SK-N-SH (cell line): ENCODE data around the gene POLQ. TPM values are rescaled to one million over a fixed set of nuclear protein-coding genes. Genes with fewer than 3 reads are reported as not detected.
"Not testable (repeated sequence)": the region's sequence is repeated elsewhere in the genome, so short reads cannot be mapped to it uniquely, and the experiment has no call there.

Experiments used
- CTCF ChIA-PET: fragments of 300-600, 350-600 bp; formaldehyde crosslinking; extraction: SDS; loops from one replicate; lab custom pipeline; 2021; lab: Yijun Ruan, JAX
- POLR2A ChIA-PET: fragments of 350-600 bp; sonication (Branson Sonifier 250); formaldehyde crosslinking; extraction: SDS; loops from one replicate; lab custom pipeline; 2020; ENCODE audit warnings: antibody characterized with exemption, inconsistent platforms; lab: Yijun Ruan, JAX
- DNase-seq: peaks from one replicate; pipeline ENCODE4 v3.0.0; 2012
- H2AFZ ChIP-seq: fragments of 200-600 bp; sonication (generic); 2 replicates; pipeline ENCODE4 v1.8.1; 2016; ENCODE audit warnings: antibody characterized with exemption, mild to moderate bottlenecking, low read depth
- H3F3A ChIP-seq: fragments of 200-600 bp; sonication (generic); replicated peaks from 2 replicates; pipeline ENCODE3; 2016; ENCODE audit warnings: antibody characterized with exemption, mild to moderate bottlenecking; ENCODE audit not compliant: insufficient read depth
- H3K27ac ChIP-seq, 2 experiments: fragments of 200-500 bp in 1 of 2; fragments of 200-600 bp in 1 of 2; sonication (Bioruptor generic) in 1 of 2; sonication (generic), shearing (Covaris generic) in 1 of 2; 2 replicates each; pipeline versions ENCODE4 v1.5.1 to v1.6.1; 2014 to 2016; ENCODE audit warnings: low read depth in 2 of 2, inconsistent platforms in 1 of 2, low read length in 1 of 2, mild to moderate bottlenecking in 1 of 2, mixed read lengths in 1 of 2
- H3K27me3 ChIP-seq: fragments of 200-600 bp; sonication (generic), shearing (Covaris generic); 2 replicates; pipeline ENCODE4 v1.6.1; 2016; ENCODE audit warnings: mixed run types; ENCODE audit not compliant: insufficient read depth
- H3K36me3 ChIP-seq, 2 experiments: fragments of 200-500 bp in 1 of 2; fragments of 200-600 bp in 1 of 2; sonication (Bioruptor generic) in 1 of 2; sonication (generic) in 1 of 2; replicated peaks in 1 of 2; 2 replicates each; pipeline versions ENCODE3 to v1.5.1; 2014 to 2016; ENCODE audit warnings: low read length in 1 of 2, mild to moderate bottlenecking in 1 of 2; ENCODE audit not compliant: insufficient read depth in 2 of 2, control insufficient read depth in 1 of 2
- H3K4me1 ChIP-seq, 2 experiments: fragments of 200-500 bp in 1 of 2; fragments of 200-600 bp in 1 of 2; sonication (Bioruptor generic) in 1 of 2; sonication (generic), shearing (Covaris generic) in 1 of 2; 2 replicates each; pipeline versions ENCODE4 v1.5.1 to v1.6.1; 2014 to 2016; ENCODE audit warnings: low read depth in 1 of 2, low read length in 1 of 2, mixed run types in 1 of 2; ENCODE audit not compliant: insufficient read depth in 2 of 2, control insufficient read depth in 1 of 2
- H3K4me2 ChIP-seq: fragments of 200-600 bp; sonication (generic), shearing (Covaris generic); 2 replicates; pipeline ENCODE4 v1.6.1; 2017; ENCODE audit warnings: mixed run types
- H3K4me3 ChIP-seq, 2 experiments: fragments of 200-500 bp in 1 of 2; fragments of 200-600 bp in 1 of 2; sonication (Bioruptor generic) in 1 of 2; sonication (generic), shearing (Covaris generic) in 1 of 2; 2 replicates each; pipeline versions ENCODE4 v1.5.1 to v1.8.1; 2014 to 2016; ENCODE audit warnings: low read depth in 2 of 2, inconsistent platforms in 1 of 2, low read length in 1 of 2, mild to moderate bottlenecking in 1 of 2, mixed read lengths in 1 of 2, moderate library complexity in 1 of 2
- H3K79me2 ChIP-seq: fragments of 200-600 bp; sonication (generic); 2 replicates; pipeline ENCODE4 v1.8.1; 2017; ENCODE audit warnings: mild to moderate bottlenecking; ENCODE audit not compliant: insufficient read depth
- H3K9ac ChIP-seq: fragments of 200-600 bp; sonication (generic); 2 replicates; pipeline ENCODE4 v1.6.1; 2017; ENCODE audit warnings: mixed run types
- H3K9me2 ChIP-seq: fragments of 200-600 bp; sonication (generic); 2 replicates; pipeline ENCODE4 v1.6.1; 2017; ENCODE audit warnings: mixed run types
- H3K9me3 ChIP-seq: fragments of 200-600 bp; sonication (generic); 2 replicates; pipeline ENCODE4 v1.6.1; 2017; ENCODE audit warnings: mixed run types, mild to moderate bottlenecking, moderate library complexity
- H4K20me1 ChIP-seq: fragments of 200-600 bp; sonication (generic); 2 replicates; pipeline ENCODE4 v1.6.1; 2017; ENCODE audit warnings: mild to moderate bottlenecking, mixed run types; ENCODE audit not compliant: insufficient read depth
- GATA2 ChIP-seq: sonication (generic); formaldehyde crosslinking; IDR thresholded peaks from 2 replicates; pipeline ENCODE4 v1.5.0; 2020; ENCODE audit warnings: mild to moderate bottlenecking, missing genetic modification reagents
- WGBS: methylation state at CpG from one replicate; pipeline ENCODE4 v1.1.6; 2017; ENCODE audit warnings: low lambda C conversion rate; 5-methylcytosine and 5-hydroxymethylcytosine counted together
- polyA plus RNA-seq, 3 experiments: library from polyadenylated mRNA; depleted of rRNA; stranded (reverse); fragments of >200 nt; gene quantifications; 2 replicates each; pipeline ENCODE4 v1.2.3, GENCODE V29; 2012

Gene POLQ
- polyA plus RNA-seq, 1 of the 3 experiments (the other 2 are of a cell fraction): 1.4 TPM

DNA sequence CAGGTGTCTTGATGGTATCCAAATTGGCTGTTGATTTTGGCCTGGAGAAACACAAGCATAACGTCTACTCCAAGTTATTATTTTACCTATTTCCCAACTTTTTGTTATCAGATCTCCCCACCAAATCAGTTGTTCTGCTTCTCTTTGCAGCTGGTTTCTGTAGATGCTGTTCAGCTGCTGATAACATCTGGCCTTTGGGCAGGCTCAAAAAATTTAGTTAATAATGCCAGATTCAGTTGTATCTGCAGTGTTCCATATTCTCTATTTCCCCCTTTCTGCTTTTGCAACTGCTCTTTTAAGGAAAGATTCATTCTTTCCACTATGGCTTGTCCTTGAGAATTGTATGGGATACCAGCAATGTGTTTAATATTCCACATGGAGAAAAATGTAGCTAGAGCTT is 149.8 kb downstream of the POLQ start:
- H3K4me2 ChIP-seq, H3K9ac ChIP-seq, DNase-seq, H3K9me3 ChIP-seq, H4K20me1 ChIP-seq, H3K27me3 ChIP-seq, H3K4me3 ChIP-seq, H3K27ac ChIP-seq, H3K4me1 ChIP-seq, H3K9me2 ChIP-seq, CTCF ChIA-PET, POLR2A ChIA-PET, H2AFZ ChIP-seq, H3K79me2 ChIP-seq, H3K36me3 ChIP-seq, H3F3A ChIP-seq: not testable (repeated sequence)
- 0 out of 2 replicates have a peak, but pooled peaks have one; percentile 26 for TF ChIP-seq GATA2 (CRISPR knock-in tag)
- WGBS: 17% methylated on average over 1 of the region's 1 CpG

DNA sequence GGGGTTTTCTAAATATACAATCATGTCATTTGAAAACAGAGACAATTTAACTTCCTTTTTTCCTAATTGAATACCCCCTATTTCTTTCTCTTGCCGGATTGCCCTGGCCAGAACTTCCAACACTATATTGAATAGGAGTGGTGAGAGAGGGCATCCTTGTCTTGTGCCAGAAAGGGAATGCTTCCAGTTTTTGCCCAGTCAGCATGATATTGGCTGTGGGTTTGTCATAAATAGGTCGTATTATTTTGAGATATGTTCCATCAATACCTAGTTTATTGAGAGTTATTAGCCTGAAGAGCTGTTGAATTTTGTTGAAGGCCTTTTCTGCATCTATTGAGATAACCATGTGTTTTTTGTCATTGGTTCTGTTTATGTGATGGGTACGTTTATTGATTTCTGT is 157.5 kb downstream of the POLQ start:
- DNase-seq, H3F3A ChIP-seq, H3K9ac ChIP-seq, H2AFZ ChIP-seq, H3K79me2 ChIP-seq, H3K9me2 ChIP-seq, H3K4me1 ChIP-seq, H3K27ac ChIP-seq, H3K36me3 ChIP-seq, H3K4me2 ChIP-seq, H3K27me3 ChIP-seq, CTCF ChIA-PET, H4K20me1 ChIP-seq, H3K9me3 ChIP-seq, H3K4me3 ChIP-seq: not testable (repeated sequence)
- POLR2A ChIA-PET: interaction anchor here (0.6 kb wide), 1 partner anchor 188 kb away, joined by 4 read pairs; no protein-coding TSS in a partner anchor
- 29% methylated on average over 3 of the region's 3 CpGs for WGBS

Other genes with a start within 250 kb of the POLQ start
- not detected in 2 replicates for gene ARGFX, start 22.0 kb upstream of the POLQ start, polyA plus RNA-seq (2012; rRNA removed)
- not detected in 2 replicates for gene FBXO40, start 47.4 kb upstream of the POLQ start, polyA plus RNA-seq (2012; rRNA removed)
- gene HCLS1, start 114.9 kb upstream of the POLQ start, polyA plus RNA-seq (2012; rRNA removed): 0.23 and 0.29 TPM in 2 replicates
- 10.3 and 15.4 TPM in 2 replicates for gene GOLGB1, start 203.8 kb upstream of the POLQ start, polyA plus RNA-seq (2012; rRNA removed)